ENCODE results near the gene PDZD7.

Gene PDZD7

DNA sequence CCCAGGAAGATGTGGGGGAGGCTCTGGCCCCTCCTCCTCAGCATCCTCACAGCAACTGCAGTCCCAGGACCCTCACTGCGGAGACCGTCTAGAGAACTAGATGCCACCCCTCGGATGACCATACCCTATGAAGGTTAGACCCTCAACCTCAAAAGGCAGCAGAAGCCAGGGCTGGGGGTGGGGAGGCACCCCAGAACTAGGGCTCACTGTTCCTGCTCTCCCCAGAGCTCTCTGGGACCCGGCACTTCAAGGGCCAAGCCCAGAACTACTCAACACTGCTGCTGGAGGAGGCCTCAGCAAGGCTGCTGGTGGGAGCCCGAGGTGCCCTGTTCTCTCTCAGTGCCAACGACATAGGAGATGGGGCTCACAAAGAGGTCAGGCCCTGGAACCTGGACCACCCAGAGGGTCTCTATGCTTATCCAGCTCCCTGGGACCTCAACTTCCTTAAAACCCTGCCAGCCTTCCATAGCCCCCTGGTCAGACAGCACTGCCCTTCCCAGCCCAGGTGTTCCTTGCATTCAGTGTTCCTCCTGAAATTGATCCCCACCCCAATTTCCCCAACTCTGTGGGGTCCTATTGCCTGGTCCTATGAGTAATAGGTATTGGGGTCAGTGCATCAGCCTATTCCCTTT is 57.9 kb downstream of the PDZD7 start:
- H3K4me3 Mint-ChIP-seq = no peak overlapping the region
- no peaks in the 10 kb centered on the region for H3K36me3 Mint-ChIP-seq (ENCODE audit: low read depth)
- no peaks in the 10 kb centered on the region for H3K27me3 Mint-ChIP-seq
- DNase-seq = no peak
- peaks cover 21% of the 10 kb centered on the region for H3K4me1 Mint-ChIP-seq (ENCODE audit: low read depth)
- no peak overlapping the region for H3K27ac Mint-ChIP-seq
- H3K9me3 Mint-ChIP-seq = no peaks in the 10 kb centered on the region

DNA sequence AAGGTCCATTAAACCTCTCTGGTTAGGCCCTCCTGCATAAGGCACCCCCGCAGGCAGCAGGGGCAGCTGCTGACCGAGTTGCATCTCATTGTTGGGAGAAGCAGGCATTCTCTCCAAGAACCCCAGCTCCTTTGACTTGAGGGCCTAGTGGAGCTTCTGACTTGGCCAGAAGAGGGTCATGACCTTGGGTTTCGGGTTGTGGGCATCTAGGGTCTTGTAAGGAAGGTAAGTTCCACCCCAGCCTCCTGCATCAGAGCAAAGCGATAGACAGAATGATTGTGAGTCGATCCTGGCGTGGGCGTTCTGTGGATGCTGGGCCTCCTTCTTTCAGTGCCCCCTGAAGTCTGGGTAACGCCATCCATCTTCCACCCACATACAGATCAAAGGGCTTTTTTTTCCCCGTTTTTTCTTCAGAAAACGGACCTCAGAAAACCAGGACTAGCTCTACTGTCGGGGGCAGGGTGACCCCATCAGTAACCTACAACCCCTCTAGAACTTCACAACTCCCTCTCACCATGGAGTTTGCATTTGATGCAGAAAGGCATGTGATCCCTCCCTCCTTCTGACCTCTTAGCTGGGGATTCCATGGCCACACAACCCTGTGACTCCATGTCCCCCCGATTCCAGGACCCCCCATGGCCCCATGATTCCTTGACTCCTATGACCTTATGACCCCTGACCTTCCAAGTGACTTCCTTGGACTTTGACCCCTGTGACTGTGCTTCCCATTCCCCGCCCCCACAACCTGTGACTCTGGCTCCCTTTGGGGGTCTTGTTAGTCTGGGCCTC is 58.6 kb downstream of the PDZD7 start:
- no peak overlapping the region for H3K27ac Mint-ChIP-seq
- no peaks in the 10 kb centered on the region for H3K9me3 Mint-ChIP-seq
- H3K4me3 Mint-ChIP-seq = no peak overlapping the region
- no peak for DNase-seq
- H3K27me3 Mint-ChIP-seq = no peaks in the 10 kb centered on the region
- H3K4me1 Mint-ChIP-seq (ENCODE audit: low read depth) = peaks cover 21% of the 10 kb centered on the region
- no peaks in the 10 kb centered on the region for H3K36me3 Mint-ChIP-seq (ENCODE audit: low read depth)

DNA sequence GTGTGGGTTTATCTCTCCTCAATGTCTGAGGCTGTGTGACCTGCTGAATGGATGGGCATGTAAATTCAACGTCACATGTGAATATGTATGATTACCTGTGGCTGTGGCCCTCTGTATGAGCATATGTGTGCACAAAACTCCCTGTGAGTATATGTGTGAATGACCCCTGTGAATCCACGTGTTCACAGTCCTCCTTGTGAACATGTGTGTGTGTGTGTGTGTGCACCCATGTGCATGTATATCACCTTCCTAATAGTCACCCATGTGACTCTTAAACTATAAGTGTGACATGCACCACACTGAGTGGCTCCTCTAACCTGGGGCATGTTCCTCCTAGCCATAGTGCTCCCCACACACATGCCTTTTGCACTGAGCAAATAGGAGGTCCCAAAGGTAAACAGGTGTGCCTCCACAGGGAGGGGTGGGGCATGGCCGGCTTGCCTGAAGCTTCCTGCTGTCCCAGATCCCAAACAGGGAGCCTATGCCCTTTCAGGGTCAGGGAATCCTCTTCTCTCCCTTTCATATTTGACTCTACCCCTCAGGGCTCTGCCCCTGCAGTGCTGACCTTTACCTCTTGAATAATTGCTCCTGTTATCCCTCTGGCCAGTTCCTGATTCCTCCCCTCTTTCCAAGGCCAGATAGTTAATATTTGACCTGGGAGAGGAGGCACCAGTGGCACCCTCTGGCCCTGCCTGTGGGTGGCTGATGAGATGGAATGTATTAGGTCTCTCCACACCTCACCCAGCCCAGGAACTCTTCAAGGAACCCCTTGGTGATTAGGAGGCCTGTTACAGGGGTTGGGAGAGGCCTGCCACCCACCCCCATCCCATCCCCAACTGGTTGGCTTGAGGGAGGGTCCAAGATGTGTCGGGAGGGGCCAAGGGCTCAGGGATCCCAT is 59.8 kb downstream of the PDZD7 start:
- H3K27ac Mint-ChIP-seq = no peak overlapping the region
- DNase-seq = no peak
- peaks cover 21% of the 10 kb centered on the region for H3K4me1 Mint-ChIP-seq (ENCODE audit: low read depth)
- no peaks in the 10 kb centered on the region for H3K9me3 Mint-ChIP-seq
- H3K36me3 Mint-ChIP-seq (ENCODE audit: low read depth) = peaks cover 1% of the 10 kb centered on the region
- no peak overlapping the region for H3K4me3 Mint-ChIP-seq
- no peaks in the 10 kb centered on the region for H3K27me3 Mint-ChIP-seq

DNA sequence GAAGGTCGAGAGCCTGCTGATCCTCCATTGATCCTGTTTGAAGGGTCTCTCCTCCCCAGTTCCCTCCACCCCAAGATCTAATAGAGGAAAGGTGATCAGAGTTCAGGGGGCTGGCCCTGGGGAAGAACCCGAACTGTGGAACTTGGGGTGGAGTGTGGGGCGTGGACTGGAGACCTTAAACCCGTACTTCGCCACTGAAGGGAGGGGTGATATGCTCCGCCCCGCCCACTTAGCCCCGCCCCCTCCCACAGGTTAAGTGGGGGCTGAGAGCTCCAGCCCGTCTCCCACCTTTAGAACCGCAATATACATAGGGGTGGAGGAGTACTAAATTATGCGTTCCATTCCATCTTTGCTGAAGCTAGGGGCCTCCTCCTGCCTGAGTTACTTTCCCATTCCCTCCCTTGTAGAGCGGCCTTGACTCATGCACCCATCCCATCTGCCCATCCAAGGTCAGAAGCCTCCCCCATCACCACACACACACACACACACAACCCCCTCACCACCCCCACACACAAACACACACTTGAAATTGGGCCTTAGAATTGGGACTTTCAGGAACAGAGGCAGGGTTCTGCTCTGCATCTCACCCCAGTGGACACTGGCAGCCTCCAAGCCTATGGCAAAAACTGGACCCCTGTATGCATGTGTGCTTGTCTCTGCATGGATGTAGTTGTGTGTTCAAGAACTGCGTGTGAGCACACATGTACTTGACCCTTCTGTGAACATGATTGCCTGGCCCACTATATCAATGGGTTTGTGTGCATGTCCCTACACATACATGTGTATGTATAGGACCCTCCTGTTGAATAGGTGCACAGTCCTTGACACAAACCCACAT is 60.6 kb downstream of the PDZD7 start:
- H3K4me3 Mint-ChIP-seq = peak overlapping the region; percentile 46

DNA sequence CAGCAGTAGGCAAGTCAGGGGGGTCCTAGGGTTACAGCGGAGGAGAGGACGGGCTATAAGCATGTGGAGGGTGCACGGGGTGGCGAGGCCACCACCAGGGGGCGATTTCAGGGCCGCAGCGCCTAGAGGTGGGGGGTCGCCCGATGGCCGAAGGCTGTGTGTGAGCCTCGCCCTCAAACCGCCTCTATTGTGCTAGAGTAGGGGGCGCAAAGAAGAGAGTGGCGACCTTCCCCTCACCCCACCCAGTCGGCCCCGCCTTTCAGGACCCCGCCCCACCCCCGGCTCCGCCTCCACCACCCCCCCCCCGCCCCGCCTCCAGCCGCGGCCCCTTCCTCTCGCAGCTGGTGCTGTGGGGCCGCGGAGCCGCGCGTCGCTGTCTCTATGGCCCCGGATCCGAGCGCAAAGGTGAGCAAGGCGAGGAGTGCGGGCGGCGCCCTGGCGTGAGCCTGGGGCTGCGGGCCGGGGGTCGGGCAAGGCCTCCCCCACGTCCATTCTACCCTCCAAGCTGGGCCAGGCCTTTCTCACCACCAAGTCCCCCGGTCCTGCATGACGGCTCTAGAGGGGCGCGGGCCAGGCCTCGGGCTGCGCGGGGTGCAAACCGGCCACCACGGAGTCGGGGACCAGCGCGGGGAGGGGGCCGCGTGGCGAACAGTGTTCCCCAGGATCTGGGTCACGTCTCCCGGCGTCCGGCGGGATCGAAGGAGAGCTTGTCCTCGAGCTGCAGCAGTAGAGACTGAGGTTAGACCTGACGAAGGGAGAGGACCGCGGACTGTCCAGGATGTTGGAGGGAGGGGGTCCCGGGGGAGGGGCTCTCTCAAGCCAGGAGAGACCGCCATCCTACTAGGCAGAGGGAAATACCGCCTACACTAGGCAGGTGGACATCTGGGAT is 61.5 kb downstream of the PDZD7 start, which contains the start of gene SEMA4G:
Gene SEMA4G, plus strand, starts transcription at position 318 of the 889 bp plus-strand sequence. CDS start 3,409 bp downstream, outside the sequence.
- DNase-seq = peak; percentile 66
- Mint-ChIP-seq H3K9me3 (no peaks in the 10 kb centered on the region), H3K4me3 (peak within 1 kb of the TSS; percentile 59), H3K27ac (peak within 1 kb of the TSS; percentile 47), H3K27me3 (no peaks in the 10 kb centered on the region), H3K36me3 (ENCODE audit: low read depth) (peaks cover 15% of the 10 kb centered on the region), H3K4me1 (ENCODE audit: low read depth) (peaks cover 21% of the 10 kb centered on the region)

More for the DNA sequence above, 60.6 kb downstream of the PDZD7 start:
- no peak for DNase-seq
- H3K36me3 Mint-ChIP-seq (ENCODE audit: low read depth) = peaks cover 9% of the 10 kb centered on the region
- no peak overlapping the region for H3K27ac Mint-ChIP-seq
- no peaks in the 10 kb centered on the region for H3K27me3 Mint-ChIP-seq
- peaks cover 21% of the 10 kb centered on the region for H3K4me1 Mint-ChIP-seq (ENCODE audit: low read depth)
- H3K9me3 Mint-ChIP-seq = no peaks in the 10 kb centered on the region

DNA sequence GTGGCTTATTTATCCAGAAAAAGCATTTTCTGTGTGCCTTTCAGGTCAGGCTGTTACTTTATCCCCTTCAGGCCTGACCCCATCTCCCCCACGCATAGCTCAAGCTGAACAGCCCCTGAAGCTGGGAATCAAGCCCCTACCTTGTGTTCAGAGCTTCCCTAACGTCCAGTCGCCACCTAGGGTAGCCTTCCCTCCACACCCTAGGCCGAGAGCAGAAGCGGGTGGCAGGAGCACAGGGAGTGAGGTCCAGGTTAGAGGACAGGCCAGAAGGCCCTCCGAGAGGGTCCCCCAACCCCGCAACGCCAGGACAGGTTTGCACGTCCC is 62.1 kb downstream of the PDZD7 start:
- H3K27me3 Mint-ChIP-seq = no peaks in the 10 kb centered on the region
- no peak overlapping the region for H3K27ac Mint-ChIP-seq
- peaks cover 21% of the 10 kb centered on the region for H3K4me1 Mint-ChIP-seq (ENCODE audit: low read depth)
- no peak for DNase-seq
- peaks cover 21% of the 10 kb centered on the region for H3K36me3 Mint-ChIP-seq (ENCODE audit: low read depth)
- no peaks in the 10 kb centered on the region for H3K9me3 Mint-ChIP-seq
- peak overlapping the region; percentile 59 for H3K4me3 Mint-ChIP-seq

DNA sequence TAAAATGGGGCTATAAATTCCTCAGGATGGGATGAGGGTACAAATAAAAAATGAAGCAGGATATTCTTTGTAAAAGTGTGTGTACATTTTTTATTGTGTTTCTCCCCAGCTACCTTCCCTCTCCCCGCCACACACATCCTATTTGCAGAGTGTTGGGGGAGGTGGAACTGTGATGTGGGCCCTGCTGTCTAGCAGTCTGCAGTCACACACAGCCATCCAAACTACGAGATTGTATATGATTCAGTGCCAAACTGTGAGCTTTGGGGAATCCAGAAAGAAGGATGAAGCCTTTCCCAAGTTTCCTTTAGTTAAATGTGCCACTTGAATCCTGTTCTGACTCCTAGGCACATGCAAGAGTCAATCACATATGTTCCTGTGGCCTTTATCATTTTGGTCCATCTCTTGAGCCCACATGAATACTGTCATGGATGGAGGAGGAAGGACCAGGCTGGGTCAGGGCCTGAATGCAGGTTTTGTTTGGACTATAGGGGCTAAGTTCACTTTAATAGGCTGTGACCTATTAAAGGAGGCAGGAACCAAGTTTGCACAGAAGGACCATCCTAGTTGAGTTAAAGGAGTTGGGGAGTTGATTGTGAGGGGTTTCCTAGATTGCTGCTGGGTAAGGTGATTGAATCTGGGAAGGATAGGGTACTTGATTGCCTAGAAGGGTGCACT is 62.7 kb downstream of the PDZD7 start:
- Mint-ChIP-seq H3K4me3 (peak overlapping the region; percentile 59), H3K27ac (peak overlapping the region; percentile 47), H3K4me1 (ENCODE audit: low read depth) (peaks cover 21% of the 10 kb centered on the region), H3K27me3 (no peaks in the 10 kb centered on the region), H3K9me3 (no peaks in the 10 kb centered on the region), H3K36me3 (ENCODE audit: low read depth) (peaks cover 25% of the 10 kb centered on the region)
- no peak for DNase-seq

DNA sequence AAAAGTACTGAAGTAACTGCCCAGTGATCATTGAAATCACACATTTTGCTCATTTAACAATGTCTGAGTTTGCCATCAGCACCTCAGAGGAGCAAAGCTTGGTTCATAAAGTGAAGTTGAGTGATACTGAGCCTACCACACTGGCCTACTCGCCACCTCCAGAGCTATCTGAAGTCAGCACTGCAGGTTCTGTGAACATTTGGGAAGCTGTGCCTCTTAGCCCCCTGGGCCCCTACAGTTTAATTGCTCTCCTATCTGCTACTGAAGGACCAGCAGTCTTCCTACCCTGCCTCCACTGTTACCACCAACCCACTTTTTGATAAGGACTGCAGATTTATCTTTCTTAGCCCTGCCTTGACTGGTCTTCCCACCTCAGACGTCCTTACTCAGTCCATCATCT is 63.6 kb downstream of the PDZD7 start:
- H3K27me3 Mint-ChIP-seq = no peaks in the 10 kb centered on the region
- H3K4me3 Mint-ChIP-seq = no peak overlapping the region
- DNase-seq = no peak
- peaks cover 34% of the 10 kb centered on the region for H3K36me3 Mint-ChIP-seq (ENCODE audit: low read depth)
- H3K4me1 Mint-ChIP-seq (ENCODE audit: low read depth) = peaks cover 18% of the 10 kb centered on the region
- H3K27ac Mint-ChIP-seq = no peak overlapping the region
- no peaks in the 10 kb centered on the region for H3K9me3 Mint-ChIP-seq

DNA sequence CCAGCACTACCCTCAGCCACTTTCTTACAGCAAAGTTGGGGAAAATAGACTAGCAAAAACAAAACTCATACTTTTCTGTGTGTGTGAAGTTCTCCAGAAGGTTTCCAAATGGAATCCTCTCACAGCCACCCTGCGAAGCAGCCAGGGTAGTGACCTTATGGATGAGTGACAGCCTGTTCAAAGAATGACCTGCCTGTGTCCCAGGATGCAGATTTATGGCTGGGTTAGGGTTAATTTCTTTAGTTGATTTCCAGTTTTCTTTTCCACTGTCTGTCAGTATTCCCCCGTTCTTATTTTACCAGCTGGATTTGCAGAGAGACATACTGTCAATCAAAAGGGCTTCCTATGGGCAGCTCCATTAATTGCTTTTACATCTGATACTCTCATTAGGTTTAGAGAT is 64.0 kb downstream of the PDZD7 start:
- no peaks in the 10 kb centered on the region for H3K9me3 Mint-ChIP-seq
- H3K36me3 Mint-ChIP-seq (ENCODE audit: low read depth) = peaks cover 39% of the 10 kb centered on the region
- DNase-seq = no peak
- H3K27me3 Mint-ChIP-seq = no peaks in the 10 kb centered on the region
- peaks cover 15% of the 10 kb centered on the region for H3K4me1 Mint-ChIP-seq (ENCODE audit: low read depth)
- no peak overlapping the region for H3K4me3 Mint-ChIP-seq
- H3K27ac Mint-ChIP-seq = no peak overlapping the region

DNA sequence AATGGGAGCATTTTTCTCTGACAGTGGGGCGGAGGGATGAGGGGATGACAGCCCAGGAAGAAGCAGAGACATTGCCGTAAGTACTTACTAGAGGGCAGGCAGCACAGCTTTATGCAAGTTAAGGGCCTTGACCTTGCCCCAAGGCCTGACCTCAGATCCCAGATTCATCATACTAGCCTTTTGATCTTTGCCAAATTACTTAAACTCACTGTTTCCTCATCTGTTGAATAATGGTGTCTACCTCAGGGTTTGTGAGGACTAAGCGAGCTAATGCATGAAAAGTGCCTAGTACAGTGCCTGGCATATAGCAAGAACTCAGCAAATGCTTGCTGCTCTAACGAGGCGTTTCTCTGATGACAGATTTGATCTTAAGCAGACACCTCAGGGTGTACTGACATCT is 65.1 kb downstream of the PDZD7 start:
- Mint-ChIP-seq H3K9me3 (no peaks in the 10 kb centered on the region), H3K4me3 (no peak overlapping the region), H3K4me1 (ENCODE audit: low read depth) (peaks cover 14% of the 10 kb centered on the region), H3K36me3 (ENCODE audit: low read depth) (peaks cover 48% of the 10 kb centered on the region), H3K27me3 (no peaks in the 10 kb centered on the region), H3K27ac (no peak overlapping the region)
- DNase-seq = no peak

DNA sequence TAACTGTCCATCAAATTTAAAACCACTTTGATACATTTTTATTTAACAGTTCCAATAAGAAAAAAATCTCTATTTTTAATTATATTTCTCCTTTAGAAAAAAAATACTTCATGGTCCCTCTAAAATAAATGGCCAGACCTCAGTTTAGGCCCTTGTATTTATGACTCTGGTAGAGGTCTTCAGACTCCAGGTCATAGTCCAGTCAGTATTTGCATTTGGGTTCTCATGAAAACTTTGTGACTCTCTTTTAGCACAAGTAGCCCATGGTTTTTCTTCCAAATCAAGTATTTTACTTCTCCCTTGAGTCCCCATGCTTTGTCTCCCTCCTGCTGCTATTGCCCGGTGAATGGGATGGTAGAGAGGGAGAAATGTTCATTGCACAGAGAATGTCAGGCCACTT is 67.1 kb downstream of the PDZD7 start:
- Mint-ChIP-seq H3K4me3 (no peak overlapping the region), H3K36me3 (ENCODE audit: low read depth) (peaks cover 67% of the 10 kb centered on the region)

DNA sequence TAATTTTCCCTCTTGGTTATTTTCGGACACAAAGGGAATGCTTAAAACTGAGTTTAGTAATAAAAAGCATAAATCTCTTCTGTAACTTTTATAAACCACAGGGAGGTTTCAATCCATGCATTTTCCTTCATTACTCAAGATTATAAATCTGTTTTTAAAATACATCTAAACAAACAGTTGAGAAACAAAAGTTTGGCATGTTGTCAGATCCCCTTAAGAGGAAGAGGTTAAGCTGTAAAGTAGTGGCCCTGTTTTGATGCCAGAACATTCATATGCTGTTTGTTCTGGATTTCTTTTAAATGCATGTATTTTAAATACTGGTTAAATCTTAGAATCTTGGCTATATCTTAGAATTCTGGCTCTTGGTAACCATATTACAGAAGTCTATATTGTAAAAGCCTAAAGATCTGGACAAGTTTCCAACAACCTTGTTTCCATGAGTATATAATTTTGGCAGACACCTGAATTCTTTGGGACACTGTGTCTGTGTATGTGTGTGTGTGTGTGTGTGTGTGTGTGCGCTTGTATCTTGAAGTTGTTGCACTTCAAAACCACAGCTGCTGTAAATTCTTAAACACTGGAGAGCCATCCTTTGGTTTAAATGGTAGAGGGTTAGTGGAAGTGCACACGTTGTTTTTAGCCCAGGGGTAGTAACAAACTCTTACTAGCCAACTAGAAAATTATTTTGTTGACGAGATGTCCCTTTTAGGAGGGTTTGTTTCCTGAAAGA is 68.4 kb downstream of the PDZD7 start:
- Mint-ChIP-seq H3K4me1 (ENCODE audit: low read depth) (no peaks in the 10 kb centered on the region), H3K27me3 (no peaks in the 10 kb centered on the region), H3K4me3 (no peak overlapping the region), H3K27ac (no peak overlapping the region), H3K9me3 (no peaks in the 10 kb centered on the region), H3K36me3 (ENCODE audit: low read depth) (peaks cover 75% of the 10 kb centered on the region)
- DNase-seq = no peak

More for the DNA sequence above, 67.1 kb downstream of the PDZD7 start:
- no peak for DNase-seq
- no peaks in the 10 kb centered on the region for H3K27me3 Mint-ChIP-seq
- no peaks in the 10 kb centered on the region for H3K9me3 Mint-ChIP-seq
- H3K4me1 Mint-ChIP-seq (ENCODE audit: low read depth) = peaks cover 7% of the 10 kb centered on the region
- no peak overlapping the region for H3K27ac Mint-ChIP-seq

All from activated T-cell treated with anti-CD3 and anti-CD28 coated beads, Interleukin-2, amount 50 U/mL, for 24 hours (primary cell).